Cardiac septum (tissue), 1 donor: ENCODE results near the gene GPC6. TPM values are rescaled to one million over a fixed set of nuclear protein-coding genes. Genes with fewer than 3 reads are reported as not detected.

Experiments used
- DNase-seq: peaks from one replicate; pipeline ENCODE4 v3.0.0-alpha.2; 2020; ENCODE audit warnings: low spot score
- intact Hi-C: fragments of 100-400 bp; cut with DNase I; formaldehyde crosslinking; loops from one replicate; pipeline ENCODE4 v1.14.0; 2022
- total RNA-seq: library from RNA; stranded (reverse); fragmentation: NEBNext Ultra II Directional; extraction: Animal tissue kit (Norgen Biotek cat#: 25700); gene quantifications from one replicate; pipeline ENCODE4 v1.2.1, GENCODE V29; 2021
- donor health status: DM: no; HTN: no; CAD: no.

The GPC6 gene
- total RNA-seq, 1 donor from 2014 or later: 1.4 TPM

DNA sequence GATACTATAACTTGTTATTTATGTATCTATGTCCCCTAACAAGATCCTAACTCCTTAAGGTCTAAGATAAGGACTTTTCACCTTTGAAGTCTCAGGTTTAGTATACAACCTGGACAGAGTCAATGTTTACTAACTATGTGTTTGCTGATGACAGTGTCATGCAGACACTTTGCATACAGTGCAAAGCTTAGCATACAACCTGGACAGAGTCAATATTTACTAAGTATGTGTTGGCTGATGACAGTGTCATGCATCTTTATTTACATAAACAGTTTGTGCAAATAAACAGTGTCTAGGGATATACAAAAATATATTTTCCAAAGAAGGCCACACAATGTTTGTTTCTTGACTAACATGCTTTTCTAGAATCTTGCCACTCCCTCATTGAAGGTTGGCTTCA, 1218.2 kb downstream of the GPC6 start:
- intact Hi-C loops: no loop called here
- DNase-seq: no peak

DNA sequence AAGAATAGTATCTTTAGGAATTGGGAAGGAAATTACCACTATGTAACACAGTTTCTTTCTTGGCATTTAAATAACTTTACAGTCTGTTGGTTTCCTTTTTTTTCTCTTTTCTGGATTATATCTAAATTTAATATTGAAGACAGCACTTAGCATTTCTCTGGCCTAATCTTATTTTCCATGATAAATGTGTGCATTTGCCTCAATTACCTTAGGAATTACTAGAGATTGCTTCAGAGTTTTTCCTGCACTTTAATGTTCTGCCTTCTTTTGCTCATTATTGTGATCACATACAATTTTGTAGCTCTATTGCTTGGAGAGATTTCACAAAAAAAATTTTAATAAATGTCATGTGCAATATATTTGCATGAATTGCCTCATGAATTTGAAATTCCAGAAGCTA, 1227.7 kb downstream of the GPC6 start:
- DNase-seq: no peak
- intact Hi-C loops: no loop called here

DNA sequence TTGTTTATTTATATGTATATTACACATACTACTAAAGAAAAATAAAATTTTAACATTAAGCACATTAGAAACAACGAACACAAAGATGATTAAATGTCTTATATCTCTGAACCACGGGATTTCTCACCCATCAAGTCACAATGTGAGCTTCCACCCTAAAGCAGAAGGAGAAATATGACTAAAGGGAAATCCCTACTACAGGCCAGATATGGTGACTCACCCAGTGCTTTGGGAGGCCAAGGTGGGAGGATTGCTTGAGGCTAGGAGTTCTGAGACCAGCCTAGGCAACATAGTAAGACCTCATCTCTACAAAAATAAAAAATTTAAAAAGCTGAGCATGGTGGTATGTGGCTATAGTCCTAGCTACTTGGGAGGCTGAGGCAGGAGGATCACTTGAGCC, 1228.3 kb downstream of the GPC6 start:
- intact Hi-C loops: no loop called here
- DNase-seq: no peak

DNA sequence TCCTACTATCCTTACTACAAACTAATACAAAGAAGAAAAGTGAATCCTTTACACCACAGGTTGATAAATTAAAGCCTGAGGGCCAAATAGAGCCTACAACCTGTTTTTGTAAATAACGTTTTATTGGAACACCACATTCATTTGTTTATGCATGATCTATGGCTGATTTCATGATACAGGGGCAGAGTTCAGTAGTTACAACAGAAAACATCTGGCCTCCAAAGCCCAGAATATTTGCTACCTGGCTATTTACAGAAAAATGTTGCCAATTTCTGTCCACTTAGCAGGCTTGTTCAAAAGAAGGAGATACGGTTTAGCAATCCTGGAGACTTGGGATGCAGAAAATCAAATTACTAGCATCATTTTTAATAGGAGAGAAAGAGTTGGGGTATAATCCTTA, 1228.8 kb downstream of the GPC6 start:
- DNase-seq: no peak
- intact Hi-C loops: no loop called here
